Liver (tissue), 9 donors: ENCODE data around the gene RPS6KA3. TPM values are rescaled to one million over a fixed set of nuclear protein-coding genes. Genes with fewer than 3 reads are reported as not detected.
"Not testable (repeated sequence)": the region's sequence is repeated elsewhere in the genome, so short reads cannot be mapped to it uniquely, and the experiment has no call there.

Experiments
- DNase-seq: peaks from one replicate; pipeline ENCODE4 v3.0.0-alpha.2; 2017; ENCODE audit warnings: low spot score
- H3K27ac ChIP-seq, 2 donors: one replicate each; pipeline ENCODE4 v1.7.0; 2013; ENCODE audit warnings: inconsistent platforms in 2 of 2, low read length in 2 of 2, control low read depth in 1 of 2, low read depth in 1 of 2, mild to moderate bottlenecking in 1 of 2
- H3K27me3 ChIP-seq, 4 donors: one replicate each; pipeline versions ENCODE4 v1.6.1 to v1.7.0; 2013; ENCODE audit warnings: low read length in 3 of 4, inconsistent platforms in 1 of 4, mild to moderate bottlenecking in 1 of 4, moderate library complexity in 1 of 4; ENCODE audit not compliant: control insufficient read depth in 4 of 4, insufficient read depth in 4 of 4
- H3K36me3 ChIP-seq, 4 donors: one replicate each; pipeline versions ENCODE4 v1.6.1 to v1.7.0; 2013; ENCODE audit warnings: low read length in 3 of 4, mild to moderate bottlenecking in 3 of 4, low read depth in 1 of 4, moderate library complexity in 1 of 4; ENCODE audit not compliant: control insufficient read depth in 4 of 4, insufficient read depth in 3 of 4
- H3K4me1 ChIP-seq, 4 donors: one replicate each; pipeline versions ENCODE4 v1.6.1 to v1.7.0; 2013; ENCODE audit warnings: low read length in 3 of 4, mild to moderate bottlenecking in 3 of 4, moderate library complexity in 1 of 4; ENCODE audit not compliant: control insufficient read depth in 4 of 4, insufficient read depth in 4 of 4
- H3K4me3 ChIP-seq, 3 donors: one replicate each; pipeline versions ENCODE4 v1.6.1 to v1.7.0; 2013; ENCODE audit warnings: low read length in 3 of 3, control low read depth in 1 of 3, low read depth in 1 of 3, mild to moderate bottlenecking in 1 of 3
- H3K9ac ChIP-seq, 2 donors: one replicate each; pipeline ENCODE4 v1.7.0; 2013; ENCODE audit warnings: low read length in 2 of 2, mild to moderate bottlenecking in 2 of 2, moderate library complexity in 2 of 2, control low read depth in 1 of 2, low read depth in 1 of 2
- H3K9me3 ChIP-seq, 4 donors: one replicate each; pipeline versions ENCODE4 v1.6.1 to v1.7.0; 2013; ENCODE audit warnings: low read length in 3 of 4; ENCODE audit not compliant: control insufficient read depth in 4 of 4
- ATF3 ChIP-seq: IDR thresholded peaks from 2 replicates; pipeline ENCODE4 v1.6.1; 2016; ENCODE audit warnings: antibody characterized with exemption
- EGR1 ChIP-seq, 2 donors: IDR thresholded peaks; 2 replicates each; pipeline ENCODE4 v1.6.1; 2016 to 2018; ENCODE audit warnings: antibody characterized with exemption in 2 of 2, low read depth in 2 of 2
- FOXA1 ChIP-seq: IDR thresholded peaks from 2 replicates; pipeline ENCODE4 v1.6.1; 2016; ENCODE audit warnings: antibody characterized with exemption
- FOXA2 ChIP-seq: IDR thresholded peaks from 2 replicates; pipeline ENCODE4 v1.6.1; 2016; ENCODE audit warnings: antibody characterized with exemption
- GABPA ChIP-seq, 2 donors: IDR thresholded peaks in 1 of 2; conservative IDR thresholded peaks in 1 of 2; 2 replicates each; pipeline ENCODE4 v1.6.1; 2016; ENCODE audit warnings: antibody characterized with exemption in 2 of 2, mild to moderate bottlenecking in 1 of 2, moderate library complexity in 1 of 2
- HNF4A ChIP-seq, 2 donors: conservative IDR thresholded peaks; 2 replicates each; pipeline ENCODE4 v1.6.1; 2016; ENCODE audit warnings: antibody characterized with exemption in 2 of 2, mild to moderate bottlenecking in 2 of 2
- NR2F2 ChIP-seq: IDR thresholded peaks from 2 replicates; pipeline ENCODE4 v1.6.1; 2016; ENCODE audit warnings: antibody characterized with exemption
- RAD21 ChIP-seq, 2 donors: IDR thresholded peaks; 2 replicates each; pipeline ENCODE4 v1.6.1; 2016; ENCODE audit warnings: antibody characterized with exemption in 2 of 2, mild to moderate bottlenecking in 2 of 2
- RXRA ChIP-seq, 2 donors: IDR thresholded peaks; 2 replicates each; pipeline ENCODE4 v1.6.1; 2017 to 2018; ENCODE audit warnings: antibody characterized with exemption in 2 of 2, mild to moderate bottlenecking in 1 of 2
- SP1 ChIP-seq: IDR thresholded peaks from 2 replicates; pipeline ENCODE4 v1.6.1; 2018; ENCODE audit warnings: antibody characterized with exemption, mild to moderate bottlenecking
- TAF1 ChIP-seq: conservative IDR thresholded peaks from 2 replicates; pipeline ENCODE4 v1.6.1; 2016; ENCODE audit warnings: antibody characterized with exemption, mild to moderate bottlenecking
- ZBTB33 ChIP-seq: IDR thresholded peaks from 2 replicates; pipeline ENCODE4 v1.6.1; 2016; ENCODE audit warnings: antibody characterized with exemption
- WGBS: extraction: QIAGEN DNeasy Blood & Tissue Kit; methylation state at CpG from one replicate; pipeline ENCODE4 v1.1.7; 2013; 5-methylcytosine and 5-hydroxymethylcytosine counted together
- polyA plus RNA-seq, 2 donors: library from polyadenylated mRNA; stranded (reverse) in 1 of 2; unstranded in 1 of 2; fragments of 200-250 nt in 1 of 2; fragments of >200 nt in 1 of 2; fragmentation: Nextera tagmentation in 1 of 2; extraction: Ambion mirVana in 1 of 2; gene quantifications; one replicate each; pipeline versions ENCODE4 v1.2.1 to v1.2.3, GENCODE V29; 2013 to 2015
- total RNA-seq, 2 donors: library from RNA; depleted of rRNA; stranded (reverse); fragments of >200 nt; gene quantifications; one replicate each; pipeline ENCODE4 v1.2.3, GENCODE V29; 2014
- TF ChIP-seq, protein P1 (sequence below): IDR thresholded peaks from 2 replicates; pipeline ENCODE4 v1.6.1; 2016; ENCODE audit warnings: antibody characterized with exemption, mild to moderate bottlenecking
- TF ChIP-seq, protein P2 (sequence below): IDR thresholded peaks from 2 replicates; pipeline ENCODE4 v1.6.1; 2016; ENCODE audit warnings: antibody characterized with exemption
- TF ChIP-seq, protein P3 (sequence below): fragments of 150-350 bp; IDR thresholded peaks from 2 replicates; pipeline ENCODE4 v1.5.1; 2017; ENCODE audit warnings: improper control_type of control experiment, low read depth, low read length; ENCODE audit not compliant: missing input control
- donor health status: healthy.
- donor health status: healthy.
- donor health status: healthy.
- donor health status: healthy.
- donor health status: healthy.

RPS6KA3 gene
- total and polyA plus RNA-seq, 4 donors, result 11.1 to 69.7 (median 38.8) TPM

DNA sequence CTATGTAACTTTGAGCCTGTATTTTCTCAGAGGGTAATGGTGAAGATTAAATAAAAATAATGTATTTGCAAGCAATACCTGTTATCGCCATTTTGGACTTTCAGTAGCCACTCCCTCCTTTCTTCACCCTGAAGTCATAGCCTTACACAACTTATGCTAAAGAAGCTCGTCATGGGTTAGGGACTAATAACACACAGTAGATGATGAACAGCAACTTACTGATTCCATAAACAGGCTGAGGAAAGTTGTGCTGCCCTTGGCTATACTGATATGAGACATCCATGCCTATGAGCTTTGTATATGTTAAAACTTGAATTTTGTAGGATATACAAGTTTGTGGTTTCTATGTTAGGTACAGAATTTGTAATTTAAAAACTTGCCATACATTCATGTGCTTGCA lies 93.4 kb downstream of the RPS6KA3 start:
- H3K9me3 ChIP-seq, result no peaks in the 10 kb centered on the region
- H3K27ac ChIP-seq, result no peak overlapping the region
- H3K27me3 ChIP-seq, result no peaks in the 10 kb centered on the region
- 95% methylated on average over 2 of the region's 2 CpGs for WGBS
- H3K4me3 ChIP-seq, result no peak overlapping the region
- TF ChIP-seq FOXA2 (no peak), TAF1 (no peak), RXRA (IDR thresholded peaks at IDR 0.05) (no peak), NR2F2 (no peak), GABPA (IDR thresholded peaks at IDR 0.05 in 1 of 2, conservative IDR thresholded peaks at IDR 0.05 in 1 of 2) (no peak), SP1 (no peak), EGR1 (IDR thresholded peaks at IDR 0.05; ENCODE audit: low read depth in 2 of 2) (no peak)
- TF ChIP-seq, protein P1, sequence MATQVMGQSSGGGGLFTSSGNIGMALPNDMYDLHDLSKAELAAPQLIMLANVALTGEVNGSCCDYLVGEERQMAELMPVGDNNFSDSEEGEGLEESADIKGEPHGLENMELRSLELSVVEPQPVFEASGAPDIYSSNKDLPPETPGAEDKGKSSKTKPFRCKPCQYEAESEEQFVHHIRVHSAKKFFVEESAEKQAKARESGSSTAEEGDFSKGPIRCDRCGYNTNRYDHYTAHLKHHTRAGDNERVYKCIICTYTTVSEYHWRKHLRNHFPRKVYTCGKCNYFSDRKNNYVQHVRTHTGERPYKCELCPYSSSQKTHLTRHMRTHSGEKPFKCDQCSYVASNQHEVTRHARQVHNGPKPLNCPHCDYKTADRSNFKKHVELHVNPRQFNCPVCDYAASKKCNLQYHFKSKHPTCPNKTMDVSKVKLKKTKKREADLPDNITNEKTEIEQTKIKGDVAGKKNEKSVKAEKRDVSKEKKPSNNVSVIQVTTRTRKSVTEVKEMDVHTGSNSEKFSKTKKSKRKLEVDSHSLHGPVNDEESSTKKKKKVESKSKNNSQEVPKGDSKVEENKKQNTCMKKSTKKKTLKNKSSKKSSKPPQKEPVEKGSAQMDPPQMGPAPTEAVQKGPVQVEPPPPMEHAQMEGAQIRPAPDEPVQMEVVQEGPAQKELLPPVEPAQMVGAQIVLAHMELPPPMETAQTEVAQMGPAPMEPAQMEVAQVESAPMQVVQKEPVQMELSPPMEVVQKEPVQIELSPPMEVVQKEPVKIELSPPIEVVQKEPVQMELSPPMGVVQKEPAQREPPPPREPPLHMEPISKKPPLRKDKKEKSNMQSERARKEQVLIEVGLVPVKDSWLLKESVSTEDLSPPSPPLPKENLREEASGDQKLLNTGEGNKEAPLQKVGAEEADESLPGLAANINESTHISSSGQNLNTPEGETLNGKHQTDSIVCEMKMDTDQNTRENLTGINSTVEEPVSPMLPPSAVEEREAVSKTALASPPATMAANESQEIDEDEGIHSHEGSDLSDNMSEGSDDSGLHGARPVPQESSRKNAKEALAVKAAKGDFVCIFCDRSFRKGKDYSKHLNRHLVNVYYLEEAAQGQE, result no peak
- TF ChIP-seq, protein P2, sequence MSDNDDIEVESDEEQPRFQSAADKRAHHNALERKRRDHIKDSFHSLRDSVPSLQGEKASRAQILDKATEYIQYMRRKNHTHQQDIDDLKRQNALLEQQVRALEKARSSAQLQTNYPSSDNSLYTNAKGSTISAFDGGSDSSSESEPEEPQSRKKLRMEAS, result no peak
- H3K36me3 ChIP-seq, result peaks cover 8 to 31% (median 25%) of the 10 kb centered on the region in 4 donors
- no peak for DNase-seq
- no peak overlapping the region for H3K9ac ChIP-seq
- no peaks in the 10 kb centered on the region for H3K4me1 ChIP-seq

- DNase-seq, result no peak
- Histone ChIP-seq H3K27ac (no peak overlapping the region), H3K9me3 (no peaks in the 10 kb centered on the region), H3K27me3 (no peaks in the 10 kb centered on the region), H3K36me3 (peaks cover 8 to 33% (median 25%) of the 10 kb centered on the region in 4 donors), H3K4me1 (no peaks in the 10 kb centered on the region), H3K4me3 (no peak overlapping the region), H3K9ac (no peak overlapping the region)
- TF ChIP-seq ZBTB33 (no peak), GABPA (IDR thresholded peaks at IDR 0.05 in 1 of 2, conservative IDR thresholded peaks at IDR 0.05 in 1 of 2) (no peak), FOXA2 (no peak), RXRA (IDR thresholded peaks at IDR 0.05) (no peak), RAD21 (IDR thresholded peaks at IDR 0.05) (no peak), SP1 (no peak), TAF1 (no peak), HNF4A (conservative IDR thresholded peaks at IDR 0.05) (no peak), ATF3 (no peak), NR2F2 (no peak), FOXA1 (no peak), EGR1 (IDR thresholded peaks at IDR 0.05; ENCODE audit: low read depth in 2 of 2) (no peak)
- TF ChIP-seq, protein P2, result no peak
- TF ChIP-seq, protein P3, sequence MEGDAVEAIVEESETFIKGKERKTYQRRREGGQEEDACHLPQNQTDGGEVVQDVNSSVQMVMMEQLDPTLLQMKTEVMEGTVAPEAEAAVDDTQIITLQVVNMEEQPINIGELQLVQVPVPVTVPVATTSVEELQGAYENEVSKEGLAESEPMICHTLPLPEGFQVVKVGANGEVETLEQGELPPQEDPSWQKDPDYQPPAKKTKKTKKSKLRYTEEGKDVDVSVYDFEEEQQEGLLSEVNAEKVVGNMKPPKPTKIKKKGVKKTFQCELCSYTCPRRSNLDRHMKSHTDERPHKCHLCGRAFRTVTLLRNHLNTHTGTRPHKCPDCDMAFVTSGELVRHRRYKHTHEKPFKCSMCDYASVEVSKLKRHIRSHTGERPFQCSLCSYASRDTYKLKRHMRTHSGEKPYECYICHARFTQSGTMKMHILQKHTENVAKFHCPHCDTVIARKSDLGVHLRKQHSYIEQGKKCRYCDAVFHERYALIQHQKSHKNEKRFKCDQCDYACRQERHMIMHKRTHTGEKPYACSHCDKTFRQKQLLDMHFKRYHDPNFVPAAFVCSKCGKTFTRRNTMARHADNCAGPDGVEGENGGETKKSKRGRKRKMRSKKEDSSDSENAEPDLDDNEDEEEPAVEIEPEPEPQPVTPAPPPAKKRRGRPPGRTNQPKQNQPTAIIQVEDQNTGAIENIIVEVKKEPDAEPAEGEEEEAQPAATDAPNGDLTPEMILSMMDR, result no peak
- TF ChIP-seq, protein P1, result no peak
- WGBS, result 95% methylated on average over 3 of the region's 3 CpGs
Observed at GRCh38 chrX:20171887-20172286, 94.8 kb downstream of the RPS6KA3 start.

DNA sequence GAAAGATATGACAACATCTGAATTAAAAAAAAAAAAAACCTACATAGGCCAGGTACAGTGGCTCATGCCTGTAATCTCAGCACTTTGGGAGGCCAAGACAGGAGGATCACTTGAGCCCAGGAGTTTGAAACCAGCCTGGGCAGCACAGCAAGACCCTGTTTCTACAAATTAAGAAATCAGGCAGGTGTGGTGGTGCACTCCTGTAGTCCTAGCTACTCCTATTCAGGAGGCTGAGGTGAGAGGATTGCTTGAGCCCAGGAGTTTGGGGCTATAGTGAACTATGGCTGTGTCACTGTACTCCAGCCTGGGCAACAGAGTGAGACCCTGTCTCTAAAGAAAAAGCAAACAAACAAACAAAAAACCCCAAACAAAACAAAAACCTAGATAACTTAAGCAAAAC lies 104.2 kb downstream of the RPS6KA3 start:
- H3K27ac ChIP-seq, H3K27me3 ChIP-seq, H3K9ac ChIP-seq, DNase-seq, H3K4me3 ChIP-seq, H3K4me1 ChIP-seq, H3K9me3 ChIP-seq: not testable (repeated sequence)
- peaks cover 0 to 31% (median 11%) of the 10 kb centered on the region in 4 donors for H3K36me3 ChIP-seq
